Karpas-422 (cell line): ENCODE results near the gene CCDC187. TPM values are rescaled to one million over a fixed set of nuclear protein-coding genes. Genes with fewer than 3 reads are reported as not detected.

Experiments
- DNase-seq: peaks from one replicate; pipeline ENCODE4 v3.0.0-alpha.2; 2015
- H2AFZ ChIP-seq: fragments of 200-600 bp; sonication (generic); 2 replicates; pipeline ENCODE4 v1.6.1; 2014; ENCODE audit warnings: antibody characterized with exemption, low read length, mixed read lengths
- H3K27ac ChIP-seq: fragments of 200-600 bp; sonication (generic); 2 replicates; pipeline ENCODE4 v1.5.1; 2014; ENCODE audit warnings: mild to moderate bottlenecking, low read length, moderate library complexity
- H3K27me3 ChIP-seq: fragments of 200-600 bp; sonication (generic); 2 replicates; pipeline ENCODE4 v1.6.1; 2014; ENCODE audit warnings: low read length, mixed read lengths
- H3K36me3 ChIP-seq: fragments of 200-600 bp; sonication (generic); 2 replicates; pipeline ENCODE4 v1.6.1; 2014; ENCODE audit warnings: low read length, mixed read lengths; ENCODE audit not compliant: insufficient read depth
- H3K4me1 ChIP-seq: fragments of 200-600 bp; sonication (generic); 2 replicates; pipeline ENCODE4 v1.6.1; 2014; ENCODE audit warnings: mild to moderate bottlenecking, low read length, mixed read lengths
- H3K4me2 ChIP-seq: fragments of 200-600 bp; sonication (generic); 2 replicates; pipeline ENCODE4 v1.6.1; 2014; ENCODE audit warnings: low read length, low read depth, mild to moderate bottlenecking; ENCODE audit not compliant: poor library complexity, severe bottlenecking
- H3K4me3 ChIP-seq: fragments of 200-600 bp; sonication (generic); 2 replicates; pipeline ENCODE4 v1.5.1; 2014; ENCODE audit warnings: mild to moderate bottlenecking, antibody characterized with exemption, low read length, mixed read lengths
- H3K79me2 ChIP-seq: fragments of 200-600 bp; sonication (generic); 2 replicates; pipeline ENCODE4 v1.6.1; 2014; ENCODE audit warnings: mild to moderate bottlenecking, low read length, mixed read lengths
- H3K9ac ChIP-seq: fragments of 200-600 bp; sonication (generic); 2 replicates; pipeline ENCODE4 v1.6.0; 2014; ENCODE audit warnings: low read length
- H3K9me2 ChIP-seq: fragments of 200-600 bp; sonication (generic), shearing (Covaris generic); replicated peaks from 2 replicates; pipeline ENCODE4 v1.6.0; 2014; ENCODE audit warnings: mild to moderate bottlenecking, low read length, moderate library complexity; ENCODE audit not compliant: insufficient read depth
- H3K9me3 ChIP-seq: fragments of 300-700, 200-600 bp; sonication (generic); 2 replicates; pipeline ENCODE4 v1.6.1; 2014; ENCODE audit warnings: low read length, mixed read lengths
- H4K20me1 ChIP-seq: fragments of 200-600 bp; sonication (generic); 2 replicates; pipeline ENCODE4 v1.6.1; 2014; ENCODE audit warnings: mild to moderate bottlenecking, antibody characterized with exemption, low read length, low read depth; ENCODE audit not compliant: insufficient read depth
- total RNA-seq: library from RNA; depleted of rRNA; stranded (reverse); fragments of >200 nt; shearing (Covaris generic); gene quantifications from 2 replicates; pipeline ENCODE4 v1.2.3, GENCODE V29; 2014; ENCODE audit warnings: low replicate concordance

CCDC187 gene
- total RNA-seq, 1 experiment from 2014 or later: 0.34 TPM

DNA sequence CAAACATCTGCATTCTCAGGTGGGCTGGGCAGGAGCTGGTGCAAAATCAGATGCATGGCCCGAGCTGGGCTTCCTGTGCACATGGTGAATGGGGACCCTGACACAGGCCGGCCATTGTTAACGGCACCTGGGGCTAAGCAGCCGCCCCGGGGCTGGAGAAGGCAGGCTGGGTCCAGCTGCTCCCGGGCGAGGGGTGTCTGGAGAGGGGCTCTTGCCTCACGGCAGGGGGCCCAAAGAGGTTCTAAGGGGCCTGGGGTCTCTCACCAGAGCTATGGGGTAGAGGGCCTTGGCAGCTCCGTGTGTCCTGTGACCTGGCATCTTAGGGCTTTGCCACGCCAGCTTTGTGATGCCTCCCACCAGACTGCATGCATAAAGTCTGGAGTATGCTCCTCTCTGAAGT, 53.2 kb downstream of the CCDC187 start:
- Histone ChIP-seq H3K27me3 (no peaks in the 10 kb centered on the region), H3K27ac (no peak overlapping the region), H3K4me1 (peaks cover 11% of the 10 kb centered on the region), H3K9ac (no peak overlapping the region), H3K9me2 (no peaks in the 10 kb centered on the region), H4K20me1 (no peaks in the 10 kb centered on the region), H2AFZ (no peak overlapping the region), H3K79me2 (no peaks in the 10 kb centered on the region), H3K36me3 (no peaks in the 10 kb centered on the region), H3K4me3 (no peak overlapping the region), H3K9me3 (no peaks in the 10 kb centered on the region), H3K4me2 (no peak overlapping the region)
- DNase-seq: peak; percentile 42

DNA sequence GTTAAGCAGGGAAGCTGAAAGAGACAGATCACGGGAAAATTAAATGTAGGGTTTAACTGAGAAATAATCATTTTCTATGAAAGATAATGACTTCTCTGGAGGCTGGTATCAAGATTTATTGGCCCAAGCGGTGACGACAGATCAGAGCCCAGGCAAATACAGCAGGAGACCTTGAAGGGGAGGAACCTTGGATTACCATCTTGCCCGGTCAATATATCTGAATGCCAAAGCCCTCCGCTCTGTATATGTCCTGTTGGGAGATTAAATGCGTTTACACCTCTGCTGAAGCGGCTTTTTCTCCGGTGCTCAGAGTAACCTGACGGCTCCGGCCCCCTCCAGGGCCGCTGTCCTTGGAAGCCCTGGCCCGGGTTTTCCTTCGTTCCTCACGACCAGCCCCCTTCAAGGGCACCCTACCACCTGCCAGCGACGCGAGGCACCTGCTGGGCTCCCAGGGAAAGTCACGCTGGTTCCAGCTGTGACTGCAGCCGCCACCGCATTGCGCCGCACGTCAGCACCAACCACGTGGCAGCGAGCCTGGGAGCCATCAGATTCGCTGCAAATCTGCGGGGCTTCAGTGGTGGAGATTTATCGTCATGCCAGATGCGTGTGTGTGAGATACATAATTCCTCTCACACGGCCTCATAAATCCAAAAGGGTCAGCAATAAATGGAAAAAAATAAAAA, 53.9 kb downstream of the CCDC187 start:
- Histone ChIP-seq H3K27me3 (no peaks in the 10 kb centered on the region), H3K4me1 (peaks cover 11% of the 10 kb centered on the region), H2AFZ (no peak overlapping the region), H3K9me3 (no peaks in the 10 kb centered on the region), H3K9ac (no peak overlapping the region), H3K9me2 (no peaks in the 10 kb centered on the region), H3K36me3 (no peaks in the 10 kb centered on the region), H3K4me2 (no peak overlapping the region), H4K20me1 (peaks cover under 1% of the 10 kb centered on the region; the same call in 1 of the 2 replicates), H3K27ac (no peak overlapping the region), H3K4me3 (no peak overlapping the region), H3K79me2 (no peaks in the 10 kb centered on the region)
- no peak for DNase-seq

DNA sequence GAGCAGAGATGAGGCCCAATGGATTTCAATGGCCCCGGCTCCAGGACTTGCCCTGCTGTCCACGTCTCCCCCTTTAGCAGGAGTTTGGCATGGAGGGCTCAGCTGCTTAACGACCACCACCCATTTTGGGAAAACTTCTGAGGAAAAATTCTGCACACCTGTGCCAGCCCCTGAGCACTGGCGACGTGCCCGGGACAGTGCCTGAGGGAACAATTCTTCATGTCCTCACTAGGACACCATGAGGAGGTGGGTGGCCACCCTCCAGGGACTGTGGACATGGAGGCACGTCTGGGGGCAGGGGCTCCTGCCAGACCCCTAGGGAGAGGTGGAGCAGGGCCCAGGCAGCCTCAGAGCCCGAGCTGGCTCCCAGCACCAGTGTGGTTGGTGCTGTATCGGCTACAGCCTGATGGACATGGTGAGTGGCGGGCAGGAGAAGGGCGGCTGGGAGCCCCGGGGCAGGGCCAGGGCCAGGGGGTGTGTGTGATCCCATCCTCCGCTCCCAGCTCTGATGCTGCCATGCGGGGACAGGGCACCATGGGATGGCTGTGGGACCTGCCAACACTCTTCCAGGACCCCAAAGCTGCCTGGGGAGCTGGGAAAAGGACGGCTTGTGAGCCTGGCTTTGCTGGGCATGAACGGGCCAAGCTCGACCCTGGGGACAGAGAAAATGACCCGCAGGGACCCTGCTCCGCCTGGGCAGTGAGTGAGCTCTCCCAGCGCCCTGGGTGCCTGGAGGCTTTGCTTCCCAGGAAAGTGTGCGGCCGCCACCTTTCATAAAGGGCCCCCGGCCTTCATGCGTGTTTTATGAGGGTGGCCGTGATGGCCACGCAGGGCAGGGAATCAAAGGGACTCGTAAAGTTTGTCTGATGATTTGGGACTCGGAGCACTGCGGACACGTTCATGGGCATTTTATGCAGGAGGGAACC, 54.7 kb downstream of the CCDC187 start:
- H3K27me3 ChIP-seq: no peaks in the 10 kb centered on the region

DNA sequence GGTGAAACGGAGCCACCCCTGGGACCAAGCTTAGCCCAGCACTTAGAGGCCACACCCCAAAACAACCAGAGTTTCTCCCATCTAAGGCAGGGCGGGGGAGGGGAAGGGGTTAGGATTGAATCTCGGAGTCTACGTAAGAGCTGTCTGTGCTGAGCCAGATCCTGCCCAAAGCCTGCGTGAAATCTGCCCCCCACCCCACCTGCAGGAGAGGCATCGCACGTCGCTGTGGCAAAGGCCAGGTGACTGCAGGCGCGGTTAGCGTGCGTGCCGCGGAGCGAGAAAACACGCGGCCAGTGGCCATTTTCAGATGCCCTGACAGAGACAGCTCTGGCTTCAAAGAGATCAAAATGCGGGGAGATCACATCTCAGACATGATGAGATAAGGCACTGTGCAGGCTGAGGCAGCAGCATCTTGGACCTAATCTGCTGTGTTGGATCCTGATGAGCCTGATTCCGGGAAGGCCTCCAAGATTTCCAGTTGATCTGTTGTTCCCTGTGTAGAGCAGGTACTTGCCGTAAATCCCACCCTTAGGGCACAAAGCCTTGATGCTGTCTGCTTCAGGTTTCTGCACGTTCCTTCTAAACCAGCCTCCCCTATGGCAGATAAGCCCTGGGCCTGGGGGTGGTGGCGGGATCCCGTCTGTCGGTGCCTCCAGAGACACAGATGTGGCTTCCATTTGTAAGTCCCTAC, 55.8 kb downstream of the CCDC187 start:
- Histone ChIP-seq H3K79me2 (0 out of 2 replicates have a peak, but pooled peaks cover 5% of the 10 kb centered on the region), H3K36me3 (no peaks in the 10 kb centered on the region), H2AFZ (no peak overlapping the region), H3K4me2 (no peak overlapping the region), H3K9ac (no peak overlapping the region), H3K4me3 (no peak overlapping the region), H3K9me2 (no peaks in the 10 kb centered on the region), H3K27me3 (no peaks in the 10 kb centered on the region), H3K27ac (no peak overlapping the region), H3K9me3 (no peaks in the 10 kb centered on the region), H3K4me1 (peaks cover 31% of the 10 kb centered on the region), H4K20me1 (peaks cover 20% of the 10 kb centered on the region)
- DNase-seq: no peak

More for the DNA sequence above, 54.7 kb downstream of the CCDC187 start:
- no peak for DNase-seq
- H3K4me2 ChIP-seq: no peak overlapping the region
- H3K9me2 ChIP-seq: no peaks in the 10 kb centered on the region
- H3K4me1 ChIP-seq: peaks cover 19% of the 10 kb centered on the region
- peaks cover 9% of the 10 kb centered on the region; the same call in 1 of the 2 replicates for H4K20me1 ChIP-seq
- no peaks in the 10 kb centered on the region for H3K9me3 ChIP-seq
- H3K9ac ChIP-seq: no peak overlapping the region
- 0 out of 2 replicates have a peak, but pooled peaks cover under 1% of the 10 kb centered on the region for H3K79me2 ChIP-seq
- no peaks in the 10 kb centered on the region for H3K36me3 ChIP-seq
- no peak overlapping the region for H3K4me3 ChIP-seq
- no peak overlapping the region for H3K27ac ChIP-seq
- no peak overlapping the region for H2AFZ ChIP-seq

DNA sequence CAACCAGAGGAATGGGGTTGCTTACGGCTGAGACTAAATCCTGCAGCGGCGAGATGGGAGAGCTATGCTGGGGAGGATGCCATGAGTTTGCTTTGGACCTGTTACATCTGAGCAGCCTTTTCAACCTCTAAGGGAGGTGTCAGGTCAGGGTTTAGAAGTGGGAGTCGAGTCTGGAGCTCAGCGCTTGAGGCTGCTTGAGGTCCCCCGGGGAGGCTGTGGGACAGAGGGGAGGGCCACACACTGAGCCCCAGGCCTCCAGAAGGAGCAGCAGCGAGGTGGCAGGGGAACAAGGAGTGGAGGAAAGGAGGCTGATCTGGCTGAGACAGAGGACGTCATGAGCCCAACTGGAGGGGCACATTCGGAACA, 56.4 kb downstream of the CCDC187 start:
- Histone ChIP-seq H3K27ac (no peak overlapping the region), H2AFZ (no peak overlapping the region), H3K27me3 (no peaks in the 10 kb centered on the region), H3K9me2 (no peaks in the 10 kb centered on the region), H3K4me1 (peaks cover 36% of the 10 kb centered on the region), H3K36me3 (no peaks in the 10 kb centered on the region), H4K20me1 (peaks cover 24% of the 10 kb centered on the region), H3K79me2 (peaks cover 6% of the 10 kb centered on the region; the same call in 1 of the 2 replicates), H3K4me2 (no peak overlapping the region), H3K4me3 (no peak overlapping the region), H3K9me3 (no peaks in the 10 kb centered on the region), H3K9ac (no peak overlapping the region)
- DNase-seq: peak; percentile 41

DNA sequence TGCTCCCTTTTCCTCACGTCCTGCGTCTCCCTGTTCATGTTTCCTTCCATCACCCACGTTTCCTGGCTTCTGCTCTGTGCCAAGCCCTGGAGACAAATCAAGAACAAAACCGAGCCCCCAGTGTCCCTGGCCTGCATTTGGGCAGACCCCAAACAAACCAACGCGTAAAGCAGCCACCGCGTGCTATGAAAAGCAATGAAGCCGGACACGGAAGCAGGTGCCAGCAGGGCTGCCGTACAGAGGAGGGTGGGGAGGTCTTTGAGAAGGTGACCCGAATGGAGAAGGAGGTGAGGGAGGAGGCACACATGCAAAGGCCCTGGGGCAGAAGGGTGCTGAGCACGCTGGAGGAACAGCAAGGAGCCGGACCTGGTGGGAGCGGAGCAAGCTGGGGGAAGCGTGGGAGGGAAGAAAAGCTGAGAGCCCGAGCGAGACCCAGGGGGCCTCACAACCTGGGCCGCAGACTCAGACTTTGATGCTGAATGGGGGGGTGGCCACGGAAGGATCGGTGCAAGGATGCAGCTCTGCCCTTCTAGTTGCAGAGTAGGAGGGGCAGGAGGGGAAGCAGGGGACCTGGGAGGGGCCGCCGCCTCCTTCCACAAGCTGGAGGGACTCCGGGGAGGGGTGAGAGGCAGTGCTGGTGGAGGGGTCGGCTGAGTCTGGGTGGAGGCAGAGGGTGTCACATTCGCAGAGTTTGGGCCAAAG, 56.9 kb downstream of the CCDC187 start:
- H3K79me2 ChIP-seq: peaks cover 11% of the 10 kb centered on the region; the same call in 1 of the 2 replicates
- H2AFZ ChIP-seq: no peak overlapping the region
- no peaks in the 10 kb centered on the region for H3K27me3 ChIP-seq
- peaks cover 42% of the 10 kb centered on the region for H3K4me1 ChIP-seq
- no peaks in the 10 kb centered on the region for H3K36me3 ChIP-seq
- no peak overlapping the region for H3K4me2 ChIP-seq
- H3K9me3 ChIP-seq: no peaks in the 10 kb centered on the region
- H3K4me3 ChIP-seq: no peak overlapping the region
- no peaks in the 10 kb centered on the region for H3K9me2 ChIP-seq
- H3K9ac ChIP-seq: no peak overlapping the region
- H3K27ac ChIP-seq: no peak overlapping the region
- DNase-seq: peak; percentile 35
- peaks cover 30% of the 10 kb centered on the region for H4K20me1 ChIP-seq

DNA sequence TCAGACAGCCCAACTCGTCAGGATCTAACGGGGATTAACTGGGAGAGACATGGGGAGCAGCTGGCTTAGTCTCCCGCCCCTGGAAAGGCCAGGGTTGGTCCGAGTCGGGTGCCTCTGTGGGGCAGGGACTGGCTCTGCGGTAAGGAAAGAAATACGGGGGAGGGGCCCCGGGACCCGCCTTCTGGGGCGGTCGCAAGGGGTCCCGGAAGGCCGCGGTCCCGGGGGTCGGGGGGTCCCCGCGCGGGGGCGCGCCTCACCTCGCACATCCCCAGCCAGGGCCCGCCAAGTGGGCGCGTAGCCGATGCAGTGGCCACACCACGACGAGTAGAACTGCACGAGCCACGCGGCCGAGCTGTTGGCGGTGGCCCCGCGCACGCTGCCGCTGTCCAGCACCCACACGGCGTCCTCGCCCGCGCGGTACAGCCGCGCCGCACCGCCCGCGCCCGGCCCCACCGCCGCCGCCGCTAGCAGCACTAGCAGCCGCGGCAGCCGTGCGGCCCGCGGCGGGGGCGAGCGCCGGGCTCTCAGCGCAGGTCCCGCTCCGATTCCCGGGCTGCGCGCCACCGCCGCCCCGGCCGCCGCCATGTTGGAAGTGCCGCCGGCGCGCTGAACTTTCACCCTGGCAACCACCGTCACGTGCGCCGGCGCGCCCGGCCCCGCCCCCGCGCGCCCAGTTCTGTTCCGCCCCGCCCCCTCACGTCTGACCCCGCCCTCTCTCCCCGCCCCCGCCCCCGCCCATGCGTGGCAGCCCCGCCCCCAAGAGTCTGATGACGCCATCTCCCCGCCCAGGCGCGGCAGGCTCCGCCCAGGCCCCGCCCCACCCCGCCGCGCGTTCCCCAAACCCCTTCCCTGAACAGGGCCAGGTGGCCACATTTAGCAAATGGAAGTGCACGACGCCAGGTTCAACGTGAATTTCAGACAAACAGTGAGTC, 58.4 kb downstream of the CCDC187 start, which contains the start of gene QSOX2:
TSS of gene QSOX2 (minus strand) at position 594 of the 932 bp plus-strand sequence. CDS start at position 585, 9 bp downstream.
- Histone ChIP-seq H2AFZ (no peak within 1 kb of the TSS), H3K4me3 (peak within 1 kb of the TSS; percentile 92), H3K9ac (peak within 1 kb of the TSS; percentile 84), H3K9me3 (no peaks in the 10 kb centered on the region), H3K27ac (peak within 1 kb of the TSS; percentile 72), H3K4me2 (peak within 1 kb of the TSS; percentile 89), H3K27me3 (no peaks in the 10 kb centered on the region), H3K79me2 (peaks cover 15% of the 10 kb centered on the region; the same call in 1 of the 2 replicates), H4K20me1 (peaks cover 45% of the 10 kb centered on the region), H3K9me2 (no peaks in the 10 kb centered on the region), H3K36me3 (peaks cover 8% of the 10 kb centered on the region; the same call in 1 of the 2 replicates), H3K4me1 (peaks cover 52% of the 10 kb centered on the region)
- peak; percentile 91 for DNase-seq
